Body of pancreas (tissue), 4 donors: ENCODE measurements around the gene BMP8B.

Experiments
- CTCF ChIP-seq, 7 experiments: fragments of 450-650 bp in 4 of 7; fragments of 200-600 bp in 3 of 7; sonication (generic) in 3 of 7; IDR thresholded peaks; one replicate each; pipeline ENCODE4 v1.5.1; 2016 to 2019; ENCODE audit warnings: antibody characterized with exemption in 7 of 7
- POLR2A ChIP-seq, 3 donors: fragments of 450-650 bp; IDR thresholded peaks; one replicate each; pipeline ENCODE4 v1.6.1; 2016; ENCODE audit warnings: antibody characterized with exemption in 3 of 3, mild to moderate bottlenecking in 2 of 3

- TF ChIP-seq CTCF (IDR thresholded peaks at IDR 0.05) (no peak), POLR2A (IDR thresholded peaks at IDR 0.05) (no peak)
These were observed 61.3 kb downstream of the BMP8B start for GRCh38 chr1:39727221-39727931.
